ENCODE results near the gene CISD1. TPM values are rescaled to one million over a fixed set of nuclear protein-coding genes. Genes with fewer than 3 reads are reported as not detected.

Gene CISD1
- total RNA-seq, 2 donors from 2014 or later = 10.3 to 16.9 TPM

- Histone ChIP-seq H3K4me1 (replicated peaks) (no peaks in the 10 kb centered on the region), H3K36me3 (no peaks in the 10 kb centered on the region), H3K9me3 (no peaks in the 10 kb centered on the region), H3K27me3 (replicated peaks; ENCODE audit: insufficient read depth) (no peaks in the 10 kb centered on the region), H3K27ac (no peak overlapping the region), H3K4me3 (no peak overlapping the region)
- no peak for TF ChIP-seq POLR2AphosphoS5 (IDR thresholded peaks at IDR 0.05)
- TF ChIP-seq CTCF (IDR thresholded peaks at IDR 0.05) = no peak
- no peak for TF ChIP-seq POLR2A (IDR thresholded peaks at IDR 0.05)
- intact Hi-C loops (cut with DNase I) = no loop called here
- DNase-seq (ENCODE audit: low spot score) = no peak
Measured at GRCh38 chr10:58275908-58276307, 6.9 kb downstream of the CISD1 start.

GRCh38 chr10:58278274-58278961, 9.5 kb downstream of the CISD1 start:
- Histone ChIP-seq H3K9me3 (no peaks in the 10 kb centered on the region), H3K4me3 (no peak overlapping the region), H3K27ac (no peak overlapping the region), H3K27me3 (replicated peaks; ENCODE audit: insufficient read depth) (no peaks in the 10 kb centered on the region), H3K4me1 (replicated peaks) (no peaks in the 10 kb centered on the region), H3K36me3 (no peaks in the 10 kb centered on the region)
- WGBS = 84% methylated on average over 7 of the region's 7 CpGs
- TF ChIP-seq POLR2AphosphoS5 (IDR thresholded peaks at IDR 0.05) (no peak), CTCF (IDR thresholded peaks at IDR 0.05) (no peak), POLR2A (IDR thresholded peaks at IDR 0.05) (no peak)
- intact Hi-C loops (cut with DNase I) = no loop called here
- no peak for DNase-seq (ENCODE audit: low spot score)

GRCh38 chr10:58278962-58279307, 10.0 kb downstream of the CISD1 start:
- 63% methylated on average over 1 of the region's 1 CpG for WGBS
- no peaks in the 10 kb centered on the region for H3K4me1 ChIP-seq (replicated peaks)
- no peaks in the 10 kb centered on the region for H3K27me3 ChIP-seq (replicated peaks; ENCODE audit: insufficient read depth)
- no peaks in the 10 kb centered on the region for H3K36me3 ChIP-seq
- no peak for TF ChIP-seq POLR2A (IDR thresholded peaks at IDR 0.05)
- no peak for TF ChIP-seq CTCF (IDR thresholded peaks at IDR 0.05)
- TF ChIP-seq POLR2AphosphoS5 (IDR thresholded peaks at IDR 0.05) = no peak
- no peak overlapping the region for H3K27ac ChIP-seq
- H3K4me3 ChIP-seq = no peak overlapping the region
- H3K9me3 ChIP-seq = no peaks in the 10 kb centered on the region
- intact Hi-C loops (cut with DNase I) = no loop called here
- DNase-seq (ENCODE audit: low spot score) = no peak

- no peak for DNase-seq (ENCODE audit: low spot score)
- H3K36me3 ChIP-seq = no peaks in the 10 kb centered on the region
- no peaks in the 10 kb centered on the region for H3K9me3 ChIP-seq
- H3K27ac ChIP-seq = no peak overlapping the region
- intact Hi-C loops (cut with DNase I) = no loop called here
- no peaks in the 10 kb centered on the region for H3K4me1 ChIP-seq (replicated peaks)
- 89% methylated on average over 3 of the region's 3 CpGs for WGBS
- TF ChIP-seq POLR2AphosphoS5 (IDR thresholded peaks at IDR 0.05) (no peak), CTCF (IDR thresholded peaks at IDR 0.05) (no peak), POLR2A (IDR thresholded peaks at IDR 0.05) (no peak)
- no peaks in the 10 kb centered on the region for H3K27me3 ChIP-seq (replicated peaks; ENCODE audit: insufficient read depth)
- H3K4me3 ChIP-seq = no peak overlapping the region
Measured at GRCh38 chr10:58280477-58280876, 11.5 kb downstream of the CISD1 start.

GRCh38 chr10:58281092-58281752, 12.3 kb downstream of the CISD1 start:
- Histone ChIP-seq H3K27ac (no peak overlapping the region), H3K9me3 (no peaks in the 10 kb centered on the region), H3K36me3 (no peaks in the 10 kb centered on the region), H3K27me3 (replicated peaks; ENCODE audit: insufficient read depth) (no peaks in the 10 kb centered on the region), H3K4me1 (replicated peaks) (no peaks in the 10 kb centered on the region), H3K4me3 (no peak overlapping the region)
- DNase-seq (ENCODE audit: low spot score) = no peak
- WGBS = 54% methylated on average over 2 of the region's 2 CpGs
- TF ChIP-seq POLR2AphosphoS5 (IDR thresholded peaks at IDR 0.05) = no peak
- TF ChIP-seq CTCF (IDR thresholded peaks at IDR 0.05) = no peak
- no peak for TF ChIP-seq POLR2A (IDR thresholded peaks at IDR 0.05)
- intact Hi-C loops (cut with DNase I) = no loop called here
